Smooth muscle cell (in vitro differentiated cells): ENCODE results near the gene C11orf58. TPM values are rescaled to one million over a fixed set of nuclear protein-coding genes. Genes with fewer than 3 reads are reported as not detected.

Experiments
- DNase-seq: peaks from one replicate; lab custom pipeline; 2025; ENCODE audit not compliant: unreplicated experiment; lab: John Stamatoyannopoulos, UW
- H2AFZ ChIP-seq: fragments of 200-600 bp; sonication (generic); 2 replicates; pipeline ENCODE4 v1.6.0; 2016; ENCODE audit warnings: antibody characterized with exemption, low read depth, mild to moderate bottlenecking
- H3F3A ChIP-seq: fragments of 200-600 bp; sonication (generic); 2 replicates; pipeline ENCODE4 v1.6.0; 2017; ENCODE audit warnings: antibody characterized with exemption, low read depth
- H3K27ac ChIP-seq: fragments of 200-600 bp; sonication (generic); 2 replicates; pipeline ENCODE4 v1.5.1; 2016; ENCODE audit warnings: low read depth, mild to moderate bottlenecking
- H3K27me3 ChIP-seq: fragments of 200-600 bp; sonication (generic); 2 replicates; pipeline ENCODE4 v1.6.1; 2016; ENCODE audit warnings: low read depth, mild to moderate bottlenecking
- H3K36me3 ChIP-seq: fragments of 200-600 bp; sonication (generic); 2 replicates; pipeline ENCODE4 v1.5.1; 2016; ENCODE audit warnings: low read depth
- H3K4me1 ChIP-seq: fragments of 200-600 bp; sonication (generic); 2 replicates; pipeline ENCODE4 v1.5.1; 2016; ENCODE audit warnings: low read depth
- H3K4me2 ChIP-seq: fragments of 200-600 bp; sonication (generic); 2 replicates; pipeline ENCODE4 v1.6.0; 2016; ENCODE audit warnings: mild to moderate bottlenecking
- H3K4me3 ChIP-seq: fragments of 200-600 bp; sonication (generic); 2 replicates; pipeline ENCODE4 v1.5.1; 2016; ENCODE audit warnings: mild to moderate bottlenecking
- H3K79me2 ChIP-seq: fragments of 200-600 bp; sonication (generic); 2 replicates; pipeline ENCODE4 v1.6.0; 2016; ENCODE audit warnings: low read depth, mild to moderate bottlenecking
- H3K9ac ChIP-seq: fragments of 200-600 bp; sonication (generic); 2 replicates; pipeline ENCODE4 v1.6.0; 2016; ENCODE audit warnings: low read depth
- H3K9me3 ChIP-seq: fragments of 200-600 bp; sonication (generic); replicated peaks from 2 replicates; pipeline ENCODE4 v1.5.1; 2016; ENCODE audit warnings: low read depth
- H4K20me1 ChIP-seq: fragments of 200-600 bp; sonication (generic); 2 replicates; pipeline ENCODE4 v1.6.0; 2016; ENCODE audit warnings: low read depth
- CTCF ChIP-seq: fragments of 200-600 bp; sonication (generic); IDR thresholded peaks from 2 replicates; pipeline ENCODE4 v1.5.1; 2017; ENCODE audit warnings: borderline replicate concordance, mild to moderate bottlenecking, antibody characterized with exemption; ENCODE audit not compliant: insufficient read depth, poor library complexity, severe bottlenecking
- WGBS: methylation state at CpG from one replicate; pipeline ENCODE4 v1.1.7; 2016; ENCODE audit warnings: low lambda C conversion rate; 5-methylcytosine and 5-hydroxymethylcytosine counted together
- polyA plus RNA-seq: library from polyadenylated mRNA; unstranded; fragments of >200 nt; fragmentation: Nextera tagmentation; extraction: Ambion mirVana; gene quantifications from 2 replicates; pipeline ENCODE4 v1.2.1, GENCODE V29; 2016
- total RNA-seq: library from RNA; depleted of rRNA; stranded (reverse); fragments of >200 nt; gene quantifications from 2 replicates; pipeline ENCODE4 v1.2.3, GENCODE V29; 2014

Gene C11orf58
- total and polyA plus RNA-seq, 2 experiments from 2014 or later = 174 to 183 TPM

DNA sequence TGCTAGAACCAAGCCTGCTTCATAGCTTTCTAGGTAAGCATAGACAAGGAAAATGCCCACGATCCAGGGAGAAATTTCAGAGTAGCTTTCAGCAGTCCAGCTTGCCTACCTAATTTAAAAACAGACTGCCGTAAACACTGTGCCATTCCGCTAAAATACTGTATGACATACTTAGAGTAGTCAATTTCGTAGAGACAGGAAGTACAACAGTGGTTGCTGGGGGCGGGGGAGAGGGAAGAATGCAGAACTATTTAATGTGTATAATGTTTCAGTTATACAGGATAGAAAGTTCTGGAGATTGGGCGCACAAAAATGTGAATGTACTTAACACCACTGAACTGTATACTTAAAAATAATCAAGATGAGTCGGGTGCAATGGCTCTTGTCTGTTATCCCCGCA lies 56.7 kb downstream of the C11orf58 start:
- peaks cover 13% of the 10 kb centered on the region for H3K4me1 ChIP-seq
- no peaks in the 10 kb centered on the region for H3K36me3 ChIP-seq
- TF ChIP-seq CTCF = no peak
- no peaks in the 10 kb centered on the region for H4K20me1 ChIP-seq
- H3K79me2 ChIP-seq = no peaks in the 10 kb centered on the region
- H3F3A ChIP-seq = peaks cover 11% of the 10 kb centered on the region
- no peaks in the 10 kb centered on the region for H3K27me3 ChIP-seq
- no peak overlapping the region for H3K4me3 ChIP-seq
- no peak overlapping the region for H3K4me2 ChIP-seq
- H3K27ac ChIP-seq = no peak overlapping the region
- H2AFZ ChIP-seq = peak overlapping the region; percentile 33
- H3K9ac ChIP-seq = no peak overlapping the region
- H3K9me3 ChIP-seq = no peaks in the 10 kb centered on the region
- no peak for DNase-seq
- WGBS = 87% methylated on average over 8 of the region's 8 CpGs

DNA sequence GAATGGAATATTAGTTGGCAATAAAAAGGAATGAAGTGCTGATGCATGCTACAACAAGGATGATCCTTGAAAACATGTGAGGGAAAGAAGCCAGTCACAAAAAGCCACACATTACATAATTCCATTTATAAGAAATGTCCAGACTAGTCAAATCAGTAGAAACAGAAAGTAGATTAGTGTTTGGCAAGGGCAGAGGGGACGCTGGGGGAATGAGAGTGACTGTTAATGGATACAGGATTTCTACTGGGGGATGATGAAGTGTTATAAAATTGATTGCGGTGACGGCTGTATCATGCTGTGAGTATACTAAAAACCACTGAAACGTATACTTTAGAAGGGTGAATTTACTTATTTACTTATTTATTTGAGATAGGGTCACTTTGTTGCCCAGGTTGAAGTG lies 57.9 kb downstream of the C11orf58 start:
- Histone ChIP-seq H3K27ac (no peak overlapping the region), H3F3A (peaks cover 11% of the 10 kb centered on the region), H4K20me1 (no peaks in the 10 kb centered on the region), H3K4me3 (no peak overlapping the region), H3K4me2 (no peak overlapping the region), H3K27me3 (no peaks in the 10 kb centered on the region), H3K9me3 (no peaks in the 10 kb centered on the region), H3K79me2 (no peaks in the 10 kb centered on the region), H3K36me3 (no peaks in the 10 kb centered on the region), H2AFZ (no peak overlapping the region), H3K4me1 (peaks cover 13% of the 10 kb centered on the region), H3K9ac (no peak overlapping the region)
- no peak for DNase-seq
- TF ChIP-seq CTCF = no peak
- 92% methylated on average over 4 of the region's 4 CpGs for WGBS

DNA sequence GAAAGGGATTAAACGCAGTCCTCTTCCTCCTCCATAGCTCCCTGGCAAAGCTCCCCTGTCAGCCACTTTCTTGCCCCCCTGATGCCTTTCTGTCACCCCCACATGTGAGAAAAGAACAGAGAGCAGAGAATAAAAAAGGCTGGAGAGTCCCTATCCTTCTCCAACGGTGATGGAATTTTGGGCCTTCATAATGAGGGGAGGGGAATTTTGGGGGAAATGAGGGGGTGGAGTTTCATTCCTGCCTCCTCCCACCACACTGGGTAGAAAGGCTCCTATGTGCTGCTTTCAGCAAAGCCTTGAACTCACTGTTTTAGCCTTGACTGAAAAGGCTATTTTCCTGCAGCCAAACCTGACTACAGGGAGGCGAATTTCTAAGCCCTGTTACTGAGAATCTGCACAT lies 59.3 kb downstream of the C11orf58 start:
- Histone ChIP-seq H3K9ac (no peak overlapping the region), H3K27ac (no peak overlapping the region), H4K20me1 (no peaks in the 10 kb centered on the region), H3K4me2 (no peak overlapping the region), H3K27me3 (no peaks in the 10 kb centered on the region), H3K79me2 (no peaks in the 10 kb centered on the region), H3K4me3 (no peak overlapping the region), H2AFZ (no peak overlapping the region), H3K36me3 (no peaks in the 10 kb centered on the region), H3K9me3 (no peaks in the 10 kb centered on the region), H3F3A (peaks cover 4% of the 10 kb centered on the region), H3K4me1 (peaks cover 5% of the 10 kb centered on the region)
- no peak for TF ChIP-seq CTCF
- no peak for DNase-seq
- WGBS = 93% methylated on average over 3 of the region's 3 CpGs

DNA sequence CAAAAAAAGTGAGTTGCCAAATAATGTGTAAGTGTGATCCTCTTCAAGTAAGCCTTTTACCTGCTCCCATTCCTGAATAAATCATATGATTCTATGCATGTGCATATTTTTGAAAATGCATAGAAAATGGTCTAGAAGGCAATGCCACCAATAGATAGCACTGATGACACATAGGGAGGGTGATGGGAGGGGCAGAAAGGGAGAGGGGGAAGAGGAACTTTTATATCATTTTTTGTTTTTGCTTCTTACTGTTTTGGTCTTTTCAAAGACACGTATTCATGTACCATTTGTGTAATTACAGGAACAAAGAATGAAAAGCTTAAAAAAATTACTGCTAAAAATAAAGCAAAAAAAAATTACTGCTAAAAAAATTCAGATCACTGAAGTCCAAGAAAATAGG lies 60.8 kb downstream of the C11orf58 start:
- DNase-seq = no peak
- no peaks in the 10 kb centered on the region for H3K27me3 ChIP-seq
- H3F3A ChIP-seq = no peaks in the 10 kb centered on the region

More for the DNA sequence above, 60.8 kb downstream of the C11orf58 start:
- Histone ChIP-seq H3K4me3 (no peak overlapping the region), H3K79me2 (no peaks in the 10 kb centered on the region), H3K4me2 (no peak overlapping the region), H3K4me1 (peaks cover 5% of the 10 kb centered on the region), H3K36me3 (no peaks in the 10 kb centered on the region), H2AFZ (no peak overlapping the region), H3K9ac (no peak overlapping the region), H3K9me3 (no peaks in the 10 kb centered on the region), H3K27ac (no peak overlapping the region), H4K20me1 (no peaks in the 10 kb centered on the region)
- WGBS = 87% methylated on average over 1 of the region's 1 CpG
- no peak for TF ChIP-seq CTCF
